ENCODE results near the gene TRABD2B. TPM values are rescaled to one million over a fixed set of nuclear protein-coding genes. Genes with fewer than 3 reads are reported as not detected.

Gene TRABD2B
- total and polyA plus RNA-seq, 4 donors, result 0.28 to 2.6 (median 1.3) TPM

DNA sequence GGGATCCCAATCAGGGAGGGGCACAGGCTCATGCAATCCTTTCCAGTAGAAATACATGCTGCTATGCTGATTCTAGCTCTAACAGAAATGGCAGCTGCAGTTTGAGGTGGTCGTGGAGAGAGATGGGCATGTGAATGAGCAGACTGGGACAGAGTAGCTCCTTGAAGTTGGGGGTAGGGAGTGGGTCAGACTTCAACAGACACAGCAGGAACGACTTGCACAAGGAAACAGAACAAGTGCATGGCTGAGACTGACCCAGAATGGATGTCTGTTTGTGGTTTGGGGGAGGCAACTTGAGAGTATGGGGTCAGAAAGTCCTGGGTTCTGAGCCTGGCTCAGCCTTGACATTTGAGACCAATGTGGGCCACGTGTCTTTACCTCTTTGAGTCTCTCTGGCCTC, 25.1 kb upstream of the TRABD2B start:
- DNase-seq (ENCODE audit: low spot score), result no peak
- Histone ChIP-seq H3K27me3 (ENCODE audit: control insufficient read depth in 4 of 4, insufficient read depth in 4 of 4, low read length in 3 of 4) (no peaks in the 10 kb centered on the region), H3K9ac (ENCODE audit: low read depth in 1 of 2, low read length in 2 of 2) (no peak overlapping the region), H3K4me3 (ENCODE audit: low read depth in 1 of 3, low read length in 3 of 3) (no peak overlapping the region), H3K9me3 (ENCODE audit: control insufficient read depth in 4 of 4, low read length in 3 of 4) (no peaks in the 10 kb centered on the region), H3K27ac (ENCODE audit: low read depth in 1 of 2, low read length in 2 of 2) (no peak overlapping the region), H3K4me1 (ENCODE audit: control insufficient read depth in 4 of 4, insufficient read depth in 4 of 4, low read length in 3 of 4) (no peaks in the 10 kb centered on the region), H3K36me3 (ENCODE audit: control insufficient read depth in 4 of 4, insufficient read depth in 3 of 4, low read depth in 1 of 4, low read length in 3 of 4) (no peaks in the 10 kb centered on the region)
- no peak for TF ChIP-seq YY1 (IDR thresholded peaks at IDR 0.05)
- TF ChIP-seq, protein P1, sequence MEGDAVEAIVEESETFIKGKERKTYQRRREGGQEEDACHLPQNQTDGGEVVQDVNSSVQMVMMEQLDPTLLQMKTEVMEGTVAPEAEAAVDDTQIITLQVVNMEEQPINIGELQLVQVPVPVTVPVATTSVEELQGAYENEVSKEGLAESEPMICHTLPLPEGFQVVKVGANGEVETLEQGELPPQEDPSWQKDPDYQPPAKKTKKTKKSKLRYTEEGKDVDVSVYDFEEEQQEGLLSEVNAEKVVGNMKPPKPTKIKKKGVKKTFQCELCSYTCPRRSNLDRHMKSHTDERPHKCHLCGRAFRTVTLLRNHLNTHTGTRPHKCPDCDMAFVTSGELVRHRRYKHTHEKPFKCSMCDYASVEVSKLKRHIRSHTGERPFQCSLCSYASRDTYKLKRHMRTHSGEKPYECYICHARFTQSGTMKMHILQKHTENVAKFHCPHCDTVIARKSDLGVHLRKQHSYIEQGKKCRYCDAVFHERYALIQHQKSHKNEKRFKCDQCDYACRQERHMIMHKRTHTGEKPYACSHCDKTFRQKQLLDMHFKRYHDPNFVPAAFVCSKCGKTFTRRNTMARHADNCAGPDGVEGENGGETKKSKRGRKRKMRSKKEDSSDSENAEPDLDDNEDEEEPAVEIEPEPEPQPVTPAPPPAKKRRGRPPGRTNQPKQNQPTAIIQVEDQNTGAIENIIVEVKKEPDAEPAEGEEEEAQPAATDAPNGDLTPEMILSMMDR (IDR thresholded peaks at IDR 0.05; ENCODE audit: low read depth, low read length, missing input control), result no peak
- no peak for TF ChIP-seq HNF4G (IDR thresholded peaks at IDR 0.05)
- no peak for TF ChIP-seq GABPA (IDR thresholded peaks at IDR 0.05 in 1 of 2, conservative IDR thresholded peaks at IDR 0.05 in 1 of 2)
- TF ChIP-seq FOXA1 (IDR thresholded peaks at IDR 0.05), result no peak
- TF ChIP-seq, protein P2, sequence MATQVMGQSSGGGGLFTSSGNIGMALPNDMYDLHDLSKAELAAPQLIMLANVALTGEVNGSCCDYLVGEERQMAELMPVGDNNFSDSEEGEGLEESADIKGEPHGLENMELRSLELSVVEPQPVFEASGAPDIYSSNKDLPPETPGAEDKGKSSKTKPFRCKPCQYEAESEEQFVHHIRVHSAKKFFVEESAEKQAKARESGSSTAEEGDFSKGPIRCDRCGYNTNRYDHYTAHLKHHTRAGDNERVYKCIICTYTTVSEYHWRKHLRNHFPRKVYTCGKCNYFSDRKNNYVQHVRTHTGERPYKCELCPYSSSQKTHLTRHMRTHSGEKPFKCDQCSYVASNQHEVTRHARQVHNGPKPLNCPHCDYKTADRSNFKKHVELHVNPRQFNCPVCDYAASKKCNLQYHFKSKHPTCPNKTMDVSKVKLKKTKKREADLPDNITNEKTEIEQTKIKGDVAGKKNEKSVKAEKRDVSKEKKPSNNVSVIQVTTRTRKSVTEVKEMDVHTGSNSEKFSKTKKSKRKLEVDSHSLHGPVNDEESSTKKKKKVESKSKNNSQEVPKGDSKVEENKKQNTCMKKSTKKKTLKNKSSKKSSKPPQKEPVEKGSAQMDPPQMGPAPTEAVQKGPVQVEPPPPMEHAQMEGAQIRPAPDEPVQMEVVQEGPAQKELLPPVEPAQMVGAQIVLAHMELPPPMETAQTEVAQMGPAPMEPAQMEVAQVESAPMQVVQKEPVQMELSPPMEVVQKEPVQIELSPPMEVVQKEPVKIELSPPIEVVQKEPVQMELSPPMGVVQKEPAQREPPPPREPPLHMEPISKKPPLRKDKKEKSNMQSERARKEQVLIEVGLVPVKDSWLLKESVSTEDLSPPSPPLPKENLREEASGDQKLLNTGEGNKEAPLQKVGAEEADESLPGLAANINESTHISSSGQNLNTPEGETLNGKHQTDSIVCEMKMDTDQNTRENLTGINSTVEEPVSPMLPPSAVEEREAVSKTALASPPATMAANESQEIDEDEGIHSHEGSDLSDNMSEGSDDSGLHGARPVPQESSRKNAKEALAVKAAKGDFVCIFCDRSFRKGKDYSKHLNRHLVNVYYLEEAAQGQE (IDR thresholded peaks at IDR 0.05), result no peak
- TF ChIP-seq HNF4A (conservative IDR thresholded peaks at IDR 0.05), result no peak
- TF ChIP-seq TAF1 (conservative IDR thresholded peaks at IDR 0.05), result no peak
- 80% methylated on average over 3 of the region's 3 CpGs for WGBS

DNA sequence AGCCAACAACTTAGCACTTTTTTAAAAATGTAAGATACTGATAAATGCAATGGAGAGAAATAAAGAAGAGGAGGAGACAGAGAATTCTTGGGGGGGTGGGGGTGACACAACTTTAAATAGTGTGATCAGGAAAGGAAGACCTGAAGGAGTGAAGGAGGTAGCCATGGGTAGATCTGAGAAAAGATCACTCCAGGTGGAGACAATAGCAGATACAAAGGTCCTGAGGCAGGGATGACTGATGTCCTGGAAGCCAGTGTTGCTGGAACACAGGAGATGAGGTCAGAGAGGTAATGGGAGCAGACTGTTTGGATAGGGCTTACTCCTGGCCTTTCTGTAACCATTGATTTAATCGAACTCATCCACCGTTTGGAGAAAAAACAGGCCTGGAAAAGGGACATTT, 24.6 kb upstream of the TRABD2B start:
- H3K27me3 ChIP-seq (ENCODE audit: control insufficient read depth in 4 of 4, insufficient read depth in 4 of 4, low read length in 3 of 4), result no peaks in the 10 kb centered on the region
- no peak overlapping the region for H3K27ac ChIP-seq (ENCODE audit: low read depth in 1 of 2, low read length in 2 of 2)
- H3K4me3 ChIP-seq (ENCODE audit: low read depth in 1 of 3, low read length in 3 of 3), result no peak overlapping the region
- DNase-seq (ENCODE audit: low spot score), result no peak
- no peak overlapping the region for H3K9ac ChIP-seq (ENCODE audit: low read depth in 1 of 2, low read length in 2 of 2)
- H3K36me3 ChIP-seq (ENCODE audit: control insufficient read depth in 4 of 4, insufficient read depth in 3 of 4, low read depth in 1 of 4, low read length in 3 of 4), result no peaks in the 10 kb centered on the region
- H3K9me3 ChIP-seq (ENCODE audit: control insufficient read depth in 4 of 4, low read length in 3 of 4), result no peaks in the 10 kb centered on the region
- H3K4me1 ChIP-seq (ENCODE audit: control insufficient read depth in 4 of 4, insufficient read depth in 4 of 4, low read length in 3 of 4), result no peaks in the 10 kb centered on the region
- 49% methylated on average over 2 of the region's 2 CpGs for WGBS
- no peak for TF ChIP-seq RXRA (IDR thresholded peaks at IDR 0.05)
- TF ChIP-seq, protein P3, sequence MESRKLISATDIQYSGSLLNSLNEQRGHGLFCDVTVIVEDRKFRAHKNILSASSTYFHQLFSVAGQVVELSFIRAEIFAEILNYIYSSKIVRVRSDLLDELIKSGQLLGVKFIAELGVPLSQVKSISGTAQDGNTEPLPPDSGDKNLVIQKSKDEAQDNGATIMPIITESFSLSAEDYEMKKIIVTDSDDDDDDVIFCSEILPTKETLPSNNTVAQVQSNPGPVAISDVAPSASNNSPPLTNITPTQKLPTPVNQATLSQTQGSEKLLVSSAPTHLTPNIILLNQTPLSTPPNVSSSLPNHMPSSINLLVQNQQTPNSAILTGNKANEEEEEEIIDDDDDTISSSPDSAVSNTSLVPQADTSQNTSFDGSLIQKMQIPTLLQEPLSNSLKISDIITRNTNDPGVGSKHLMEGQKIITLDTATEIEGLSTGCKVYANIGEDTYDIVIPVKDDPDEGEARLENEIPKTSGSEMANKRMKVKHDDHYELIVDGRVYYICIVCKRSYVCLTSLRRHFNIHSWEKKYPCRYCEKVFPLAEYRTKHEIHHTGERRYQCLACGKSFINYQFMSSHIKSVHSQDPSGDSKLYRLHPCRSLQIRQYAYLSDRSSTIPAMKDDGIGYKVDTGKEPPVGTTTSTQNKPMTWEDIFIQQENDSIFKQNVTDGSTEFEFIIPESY (IDR thresholded peaks at IDR 0.05), result no peak
- TF ChIP-seq EGR1 (IDR thresholded peaks at IDR 0.05; ENCODE audit: low read depth in 2 of 2), result no peak
- no peak for TF ChIP-seq RAD21 (IDR thresholded peaks at IDR 0.05)
- no peak for TF ChIP-seq FOXA2 (IDR thresholded peaks at IDR 0.05)
- no peak for TF ChIP-seq JUND (IDR thresholded peaks at IDR 0.05)
